HG03378 (cell line): ENCODE results near the gene LENG8.
"Not testable (repeated sequence)": the region's sequence is repeated elsewhere in the genome, so short reads cannot be mapped to it uniquely, and the experiment has no call there.

Source experiments
- ATAC-seq: cut with Tn5 transposase; IDR thresholded peaks from one replicate; pipeline ENCODE4 v1.9.1; 2021; ENCODE audit warnings: mild to moderate bottlenecking, moderate library complexity; ENCODE audit not compliant: unreplicated experiment

The LENG8 gene

DNA sequence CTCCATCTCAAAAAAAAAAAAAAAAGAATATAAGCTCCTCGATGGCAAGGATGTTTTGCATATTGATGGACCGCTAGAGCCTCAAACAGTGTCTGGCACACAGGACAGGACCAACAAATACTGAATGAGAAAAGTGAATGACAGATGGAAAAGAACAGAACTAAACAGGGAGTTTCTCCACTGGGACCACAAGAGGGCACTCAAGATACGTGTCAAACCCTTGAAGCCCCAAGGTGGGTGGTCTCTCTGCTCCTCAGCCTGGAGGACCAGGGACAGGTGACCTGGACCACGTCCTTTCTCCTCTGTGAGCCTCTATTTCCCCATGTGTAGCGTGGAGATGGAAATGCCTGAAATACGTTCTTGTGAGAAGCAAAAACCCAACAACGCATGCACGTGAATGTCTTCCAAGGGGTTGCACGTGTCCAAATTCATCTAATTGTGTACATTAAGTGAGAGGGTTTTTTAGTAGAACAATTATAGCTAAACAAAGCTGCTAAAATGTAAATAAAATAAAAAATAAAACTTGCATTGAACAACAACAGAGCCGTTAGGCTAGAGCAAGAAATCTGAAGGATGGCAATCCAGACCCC lies 29.8 kb downstream of the LENG8 start:
- no peak for ATAC-seq

DNA sequence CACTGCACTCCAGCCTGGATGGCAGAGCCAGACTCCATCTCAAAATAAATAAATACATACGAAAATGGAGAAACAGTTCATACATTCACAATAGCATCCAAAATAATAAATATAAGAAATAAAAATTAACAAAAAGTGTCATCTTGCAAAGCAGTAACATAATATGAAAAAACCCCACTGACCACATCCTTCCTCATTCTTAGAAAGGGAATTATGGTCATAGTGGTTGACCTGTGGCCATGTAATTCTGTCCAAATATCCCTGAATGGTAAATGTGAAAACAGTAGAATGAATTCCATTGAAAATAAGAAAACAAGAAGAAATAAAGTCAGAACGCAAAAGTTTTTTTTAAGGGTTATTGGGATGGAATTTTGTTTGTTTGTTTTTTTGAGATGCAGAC lies 31.1 kb downstream of the LENG8 start:
- no peak for ATAC-seq

DNA sequence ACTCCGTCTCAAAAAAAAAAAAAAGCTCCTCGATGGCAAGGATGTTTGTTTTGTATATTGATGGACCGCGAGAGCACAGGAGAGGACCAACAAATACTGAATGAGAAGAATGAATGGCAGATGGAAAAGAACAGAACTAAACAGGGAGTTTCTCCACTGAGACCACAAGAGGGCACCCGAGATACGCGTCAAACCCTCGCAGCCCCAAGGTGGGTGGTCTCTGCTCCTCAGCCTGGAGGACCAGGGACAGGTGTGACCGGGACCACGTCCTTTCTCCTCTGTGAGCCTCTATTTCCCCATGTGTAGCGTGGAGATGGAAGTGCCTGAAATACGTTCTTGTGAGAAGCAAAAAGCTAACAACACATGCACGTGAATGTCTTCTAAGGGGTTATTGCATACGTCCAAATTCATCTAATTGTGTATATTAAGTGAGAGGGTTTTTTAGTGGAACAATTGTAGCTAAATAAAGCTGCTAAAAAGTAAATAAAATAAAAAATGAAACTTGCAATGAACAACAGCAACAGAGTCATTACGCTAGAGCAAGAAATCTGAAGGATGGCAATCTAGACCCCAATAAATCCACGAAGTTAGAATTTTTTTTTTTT lies 32.4 kb downstream of the LENG8 start:
- no peak for ATAC-seq

DNA sequence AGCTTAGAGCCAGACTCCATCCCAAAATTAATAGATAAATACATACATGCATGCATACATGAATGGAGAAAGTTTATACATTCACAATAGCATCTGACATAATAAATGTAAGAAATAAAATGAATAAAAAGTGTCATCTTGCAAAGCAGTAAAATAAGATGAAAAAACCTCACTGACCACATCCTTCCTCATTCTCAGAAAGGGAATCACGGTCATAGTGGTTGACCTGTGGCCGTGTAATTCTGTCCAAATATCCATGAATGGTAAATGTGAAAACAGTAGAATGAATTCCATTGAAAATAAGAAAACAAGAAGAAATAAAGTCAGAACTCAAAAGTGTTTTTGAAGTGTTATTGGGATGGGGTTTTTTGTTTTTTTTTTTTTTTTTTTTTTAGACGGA lies 33.9 kb downstream of the LENG8 start:
- no peak for ATAC-seq

DNA sequence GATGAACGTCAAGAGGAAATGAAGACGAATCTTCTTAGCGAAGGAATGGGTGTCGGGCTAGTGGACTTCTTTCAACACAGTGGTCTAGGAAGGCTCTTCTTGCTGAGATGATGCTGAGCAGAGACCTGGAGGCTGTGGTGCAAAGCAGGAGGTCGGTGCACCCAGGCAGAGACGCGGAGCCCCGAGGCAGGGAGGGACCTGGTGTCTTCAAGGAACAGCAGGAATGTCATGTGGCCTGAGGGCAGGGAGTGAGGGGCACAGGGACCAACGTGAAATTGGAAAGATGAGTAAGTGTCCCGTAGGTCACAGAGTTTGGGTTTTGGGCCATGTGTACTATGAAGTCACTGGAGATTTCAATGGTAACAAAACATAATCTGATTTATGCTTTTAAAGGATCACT lies 35.5 kb downstream of the LENG8 start:
- no peak for ATAC-seq

DNA sequence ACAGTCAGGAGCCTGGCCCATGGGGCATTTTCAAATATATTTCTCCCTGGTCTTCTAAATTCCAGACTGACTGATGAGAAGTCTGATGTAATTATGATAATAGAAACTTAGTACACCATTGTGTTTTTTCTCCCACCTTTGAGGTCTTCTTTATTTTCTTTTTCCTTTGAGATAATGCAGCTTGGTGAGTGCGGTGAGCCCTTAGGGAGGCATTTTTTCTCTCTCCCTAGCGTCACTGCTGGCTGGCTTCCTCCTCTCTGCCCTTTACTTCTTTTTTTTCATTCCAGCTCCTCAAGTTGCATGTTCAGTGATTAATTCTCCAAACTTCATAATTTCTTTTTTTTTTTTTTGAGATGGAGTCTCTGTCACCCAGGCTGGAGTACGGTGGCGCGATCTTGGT lies 36.9 kb downstream of the LENG8 start:
- ATAC-seq, result no peak

DNA sequence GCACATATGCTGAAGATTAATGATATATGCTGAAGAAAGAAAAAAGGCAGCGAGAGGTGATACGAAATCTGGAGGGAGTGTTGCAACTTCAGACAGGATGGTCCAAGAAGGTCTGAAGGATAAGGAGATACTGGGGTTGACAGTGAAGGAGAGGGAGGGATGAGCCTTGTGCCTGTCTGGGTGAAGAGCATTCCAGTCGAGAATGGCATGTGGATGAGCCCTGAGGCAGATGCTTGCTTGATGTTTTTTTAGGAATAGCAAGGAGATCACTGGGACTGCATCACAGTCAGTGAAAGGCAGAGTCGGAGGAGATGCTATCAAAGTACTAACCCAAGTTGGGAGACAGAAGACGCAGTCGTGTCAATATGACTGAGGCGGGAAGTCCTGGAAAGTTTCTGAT lies 40.3 kb downstream of the LENG8 start:
- no peak for ATAC-seq

DNA sequence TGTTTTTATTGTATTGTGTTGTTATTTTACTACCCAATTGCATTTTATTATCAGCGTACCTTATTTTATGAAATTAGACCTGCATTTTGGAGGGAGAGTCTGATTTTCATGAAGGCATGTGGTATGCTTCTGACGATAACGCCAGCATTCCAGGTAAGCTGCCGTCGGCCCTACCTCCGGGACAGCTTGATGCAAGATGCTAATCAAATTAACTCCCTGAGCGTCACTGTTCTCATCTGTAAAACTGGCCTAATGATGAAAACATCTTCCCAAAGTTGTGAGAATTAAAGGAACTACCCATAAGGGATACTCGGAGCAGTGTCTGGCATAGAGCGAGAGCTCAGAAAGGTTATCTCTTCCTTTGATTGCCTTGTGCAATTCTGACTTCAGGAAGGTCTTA lies 40.8 kb downstream of the LENG8 start:
- ATAC-seq, result no peak

DNA sequence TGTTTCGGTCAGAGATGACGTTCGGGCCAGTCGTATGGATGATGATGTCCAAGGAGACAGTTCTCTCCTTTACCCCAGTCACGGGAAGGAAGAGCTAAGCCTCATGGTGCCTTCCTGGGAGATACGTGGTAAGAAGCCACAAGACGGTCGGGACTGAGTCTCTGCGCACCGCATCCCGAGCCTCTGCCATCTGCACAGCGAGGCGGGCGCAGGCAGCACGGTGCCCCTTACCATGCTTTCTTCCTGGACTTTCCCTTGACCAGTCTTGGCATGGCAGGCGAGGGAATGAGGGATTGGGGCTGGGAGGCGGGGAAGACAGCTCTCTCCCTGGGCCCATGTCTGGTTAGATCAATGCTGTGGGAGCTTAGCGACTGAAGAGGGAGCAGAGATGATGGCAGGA lies 43.6 kb downstream of the LENG8 start:
- ATAC-seq, result no peak

DNA sequence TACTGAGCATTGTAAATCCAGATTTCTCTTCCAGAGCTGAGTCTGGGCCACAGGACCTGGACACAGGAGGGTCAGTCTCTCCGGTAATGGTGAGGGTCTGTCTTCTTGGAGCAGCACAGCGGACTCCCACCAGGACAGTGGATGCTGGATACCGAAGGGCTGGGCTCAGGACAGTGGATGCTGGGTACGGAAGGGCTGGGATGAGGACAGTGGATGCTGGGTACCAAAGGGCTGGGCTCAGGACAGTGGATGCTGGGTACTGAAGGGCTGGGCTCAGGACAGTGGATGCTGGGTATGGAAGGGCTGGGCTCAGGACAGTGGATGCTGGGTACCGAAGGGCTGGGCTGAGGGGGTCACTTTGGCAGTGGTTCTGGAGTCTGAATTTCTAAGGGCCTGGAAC lies 44.1 kb downstream of the LENG8 start:
- not testable (repeated sequence) for ATAC-seq

DNA sequence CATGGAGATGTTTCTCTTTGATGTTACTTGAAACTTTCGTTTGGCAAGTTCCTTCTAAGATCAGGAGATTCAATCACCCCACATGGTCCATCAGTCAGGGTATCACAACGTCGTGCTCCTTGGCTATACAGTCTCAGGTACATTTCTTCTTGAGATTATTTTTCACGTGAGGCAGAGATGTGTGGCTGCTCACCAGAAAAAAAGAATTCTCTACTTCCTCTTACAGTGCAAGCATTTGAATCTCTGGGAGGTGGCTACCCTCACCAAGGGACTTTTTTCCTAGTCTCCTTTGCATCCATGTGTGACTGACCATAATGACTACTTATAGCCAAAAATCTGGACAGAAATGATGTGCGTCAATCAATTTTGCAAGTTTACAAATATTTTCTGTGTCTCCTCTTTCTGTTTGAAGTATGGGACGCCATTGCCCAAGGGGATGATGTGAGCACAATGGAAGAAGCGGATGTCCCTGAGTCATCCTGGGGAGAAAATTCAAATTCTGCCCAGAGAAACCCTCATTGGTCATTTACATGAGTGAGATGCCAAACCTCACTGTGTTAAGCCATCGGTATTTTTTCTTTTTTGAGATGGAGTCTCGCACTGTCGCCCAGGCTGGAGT lies 45.1 kb downstream of the LENG8 start:
- ATAC-seq, result no peak

DNA sequence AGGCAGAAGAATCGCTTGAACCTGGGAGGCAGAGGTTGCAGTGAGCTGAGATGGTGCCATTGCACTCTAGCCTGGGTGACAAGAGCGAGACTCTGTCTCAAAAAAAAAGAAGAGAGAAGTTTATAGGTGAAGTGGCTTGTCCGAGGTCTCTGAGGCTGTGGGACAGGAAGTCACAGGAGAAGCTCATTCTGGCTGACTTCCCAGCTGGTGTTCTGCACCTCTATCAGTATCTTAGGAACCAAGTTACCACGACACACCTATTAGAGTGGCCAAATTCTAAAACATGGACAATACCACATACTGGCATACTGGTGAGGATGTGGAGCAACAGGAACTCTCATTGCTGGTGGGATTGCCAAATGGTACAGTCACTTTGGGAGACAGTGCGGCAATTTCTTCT lies 46.3 kb downstream of the LENG8 start:
- not testable (repeated sequence) for ATAC-seq

DNA sequence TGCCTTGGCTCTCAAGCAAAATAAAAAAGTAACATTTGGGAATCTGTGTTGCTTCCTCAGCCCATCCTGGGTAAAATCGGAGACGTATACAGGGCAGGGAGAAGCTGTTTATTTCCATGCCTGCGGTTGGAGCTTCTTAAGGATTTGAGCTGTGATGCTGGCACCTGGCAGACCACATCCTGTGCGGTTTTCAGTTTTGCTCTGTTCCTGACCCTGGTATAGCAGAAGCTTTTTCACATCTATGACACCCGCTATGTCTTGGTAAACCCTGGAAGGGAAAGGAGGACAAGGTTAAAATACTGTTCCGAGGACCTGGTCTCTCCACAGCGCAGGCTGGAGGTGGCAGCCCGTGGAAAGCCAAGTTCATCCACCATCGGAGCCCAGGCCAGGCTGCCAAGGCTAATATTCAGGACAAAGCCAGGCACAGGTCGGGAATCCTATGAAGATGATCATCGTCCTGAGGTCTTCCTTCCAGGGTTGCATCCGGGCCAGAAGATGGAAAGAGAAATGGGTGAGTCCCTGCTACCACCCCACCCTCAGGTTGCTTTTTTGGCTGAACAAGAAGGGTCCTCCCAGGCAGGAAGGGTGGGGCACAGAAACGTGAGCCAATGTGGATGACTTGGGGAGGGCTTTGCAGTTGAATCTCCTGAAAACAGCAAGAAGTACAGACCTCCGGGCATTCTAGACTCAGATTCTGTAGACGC lies 48.9 kb downstream of the LENG8 start:
- ATAC-seq, result not testable (repeated sequence)

DNA sequence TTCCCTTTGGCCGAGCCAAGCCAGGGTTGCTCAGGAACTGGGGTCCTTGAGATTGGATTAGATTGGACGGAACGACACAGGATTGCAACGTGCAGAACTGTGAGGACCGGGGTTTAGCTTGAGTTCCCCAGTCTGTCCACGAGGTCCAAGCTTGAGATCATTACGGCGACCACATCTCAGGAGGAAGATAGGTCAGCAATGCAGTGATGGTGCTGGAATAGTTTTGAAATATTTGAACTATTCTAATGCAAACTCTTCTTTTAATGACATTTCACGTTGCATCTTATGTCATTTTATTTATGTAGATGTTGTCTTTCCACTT lies 49.4 kb downstream of the LENG8 start:
- ATAC-seq, result not testable (repeated sequence)

DNA sequence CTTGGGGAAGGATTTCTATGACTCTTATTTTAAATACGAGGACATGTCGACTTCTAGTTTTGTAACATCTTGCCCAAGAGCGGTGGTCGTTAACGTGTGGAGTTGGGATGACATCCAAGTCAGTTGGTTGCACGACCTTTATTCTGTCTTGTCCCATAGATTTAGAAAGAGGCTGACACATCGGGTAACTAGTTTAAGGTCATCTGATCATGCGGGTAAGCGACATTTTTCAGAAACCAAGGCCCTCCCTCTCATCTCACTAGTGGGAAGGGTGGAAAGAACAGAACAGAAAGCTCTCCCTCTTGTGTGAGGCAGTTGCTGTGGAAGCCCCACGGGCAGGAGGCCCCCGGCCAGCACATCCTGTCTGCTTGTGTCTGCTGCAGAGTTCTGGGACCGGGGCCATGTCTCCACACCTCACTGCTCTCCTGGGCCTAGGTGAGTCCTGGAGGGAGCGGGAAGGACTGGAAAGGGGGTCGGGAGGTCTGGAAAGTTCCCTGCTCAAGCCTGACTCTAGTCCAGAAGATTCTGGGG lies 53.6 kb downstream of the LENG8 start, which contains the start of gene LAIR2:
Gene LAIR2, plus strand, starts transcription at position 314 of the 531 bp plus-strand sequence. Its CDS starts 88 bp downstream, at position 402.
- no peak for ATAC-seq

DNA sequence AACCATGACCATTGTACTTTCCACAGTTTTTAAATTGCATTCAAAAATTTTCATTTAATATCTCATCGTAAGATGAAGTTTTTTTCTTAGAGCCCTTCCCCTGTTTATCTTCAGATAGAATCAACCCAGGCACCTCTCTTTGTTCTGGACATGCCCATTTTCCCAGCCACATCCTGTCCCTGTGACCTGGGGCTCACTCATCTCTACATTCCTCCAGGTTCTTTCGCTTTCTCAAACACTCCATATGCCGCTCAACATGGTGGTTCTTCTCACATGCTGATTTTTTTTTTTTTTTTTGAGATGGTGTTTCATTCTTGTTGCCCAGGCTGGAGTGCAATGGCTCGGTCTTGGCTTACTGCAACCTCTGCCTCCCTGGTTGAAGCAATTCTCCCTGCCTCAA lies 56.5 kb downstream of the LENG8 start:
- not testable (repeated sequence) for ATAC-seq

DNA sequence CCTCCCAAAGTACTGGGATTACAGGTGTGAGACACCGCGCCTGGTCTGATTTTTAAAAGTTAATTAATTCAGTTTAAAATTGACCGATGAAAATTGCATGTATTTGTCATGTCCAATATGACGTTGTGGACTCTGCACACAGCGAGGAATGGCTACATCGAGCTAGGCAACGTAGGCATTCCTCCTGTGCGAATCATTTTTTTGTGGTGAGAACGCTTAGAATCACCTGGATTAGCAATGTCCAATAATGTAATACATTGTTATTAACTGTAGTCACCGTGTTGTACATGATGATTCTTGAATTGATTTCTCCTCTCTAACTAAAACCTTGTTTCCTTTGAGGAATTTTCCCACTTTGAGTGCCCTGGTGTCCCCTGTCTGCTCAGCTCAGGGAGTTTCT lies 57.1 kb downstream of the LENG8 start:
- no peak for ATAC-seq

DNA sequence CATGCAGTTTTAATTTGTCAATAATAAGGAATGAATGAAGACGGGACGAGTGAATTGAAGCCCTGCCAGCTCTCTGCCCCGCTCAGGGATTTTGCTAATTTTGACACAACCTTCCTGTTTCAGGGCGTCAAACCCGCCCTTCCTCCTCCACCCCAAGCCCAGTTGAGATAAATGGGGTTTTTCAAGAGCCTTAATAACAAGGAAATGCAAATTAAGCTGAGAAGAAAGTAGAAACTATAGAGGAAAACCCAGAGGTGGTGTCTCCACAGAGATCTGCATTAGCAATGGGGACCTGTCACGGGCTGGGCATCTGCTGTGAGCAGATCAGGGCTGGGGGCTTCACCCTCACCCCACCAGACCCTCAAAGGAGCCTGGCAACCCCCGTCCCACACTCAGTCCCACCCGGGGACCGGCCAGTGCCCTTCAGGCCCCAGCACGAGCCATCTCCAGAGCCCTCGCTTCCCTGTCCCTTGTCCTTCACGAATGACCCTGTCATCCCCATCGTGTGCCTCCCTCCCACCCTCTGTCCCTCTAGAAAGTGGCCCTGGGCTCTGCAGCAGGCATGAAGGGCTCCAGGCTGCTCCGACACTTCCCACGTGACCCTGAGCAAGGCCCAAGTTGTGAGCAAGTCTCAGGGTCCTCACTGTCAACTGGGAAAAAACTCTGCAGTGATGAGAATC lies 58.2 kb downstream of the LENG8 start:
- not testable (repeated sequence) for ATAC-seq

DNA sequence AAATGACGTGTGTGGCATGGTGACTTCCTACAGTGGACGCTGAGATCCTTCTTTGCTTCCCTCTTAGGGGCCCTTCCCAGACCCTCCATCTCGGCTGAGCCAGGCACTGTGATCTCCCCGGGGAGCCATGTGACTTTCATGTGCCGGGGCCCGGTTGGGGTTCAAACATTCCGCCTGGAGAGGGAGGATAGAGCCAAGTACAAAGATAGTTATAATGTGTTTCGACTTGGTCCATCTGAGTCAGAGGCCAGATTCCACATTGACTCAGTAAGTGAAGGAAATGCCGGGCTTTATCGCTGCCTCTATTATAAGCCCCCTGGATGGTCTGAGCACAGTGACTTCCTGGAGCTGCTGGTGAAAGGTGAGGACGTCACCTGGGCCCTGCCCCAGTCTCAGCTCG lies 58.8 kb downstream of the LENG8 start:
- no peak for ATAC-seq

DNA sequence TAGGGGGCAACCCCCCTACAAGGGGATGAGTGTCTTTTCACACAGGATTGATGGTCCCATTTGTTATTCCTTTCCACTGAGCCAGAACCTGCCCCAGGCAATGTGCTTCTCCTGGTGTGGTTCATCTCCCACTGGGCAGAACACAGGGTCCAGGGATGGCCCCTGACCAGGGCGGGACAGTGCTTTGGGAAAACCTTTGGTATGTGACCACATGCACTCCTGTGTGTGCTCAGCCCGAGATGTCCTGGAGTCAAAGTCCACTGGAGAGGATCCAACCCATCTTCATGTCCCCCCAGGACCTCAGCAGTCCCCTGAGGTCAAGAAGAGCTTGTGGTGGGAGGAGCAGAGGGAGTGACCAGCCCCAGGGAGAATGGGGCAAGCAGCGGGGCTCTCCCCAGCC lies 59.5 kb downstream of the LENG8 start:
- not testable (repeated sequence) for ATAC-seq
